ENCODE data around the gene FUT7.

DNA sequence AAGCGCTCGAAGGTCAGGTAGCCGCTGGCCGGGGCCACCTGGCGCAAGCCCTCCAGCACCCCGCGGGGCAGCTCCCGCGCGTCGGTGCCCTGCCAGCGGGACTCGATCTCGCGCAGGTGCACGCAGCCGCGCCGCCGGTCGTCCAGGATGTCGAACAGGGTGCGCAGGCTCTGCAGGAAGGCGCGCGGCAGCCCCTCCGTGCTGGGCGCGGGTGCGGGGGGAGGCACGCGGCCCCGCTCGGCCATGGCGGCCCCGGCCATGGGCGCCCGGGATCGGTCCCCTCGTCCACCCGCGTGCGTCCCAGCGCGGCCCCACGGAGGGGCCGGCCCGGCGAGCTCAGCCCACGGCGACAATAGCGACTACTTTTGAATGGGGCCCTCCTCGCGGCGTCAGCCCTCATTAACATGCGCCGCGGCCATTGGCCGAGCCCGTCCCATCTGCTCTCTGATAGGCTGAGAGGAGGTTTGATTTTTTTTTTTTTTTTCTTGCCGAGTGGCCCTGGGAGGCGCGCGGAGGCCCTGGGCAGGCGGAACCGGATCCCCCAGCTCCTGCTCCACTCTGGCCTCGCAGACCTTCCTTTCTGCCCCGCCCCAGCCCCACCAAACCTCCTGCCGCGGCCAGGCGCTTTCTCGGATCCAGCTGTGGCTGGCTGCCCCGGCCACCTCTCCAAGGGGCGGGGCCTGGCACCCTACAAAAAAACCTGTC, 38.5 kb upstream of the FUT7 start, which contains the start of gene SAPCD2:
- TF ChIP-seq POLR2A (IDR thresholded peaks at IDR 0.05; ENCODE audit: borderline replicate concordance, extremely low read depth, insufficient read depth, insufficient read length) (peak; percentile 64), EZH2 (IDR thresholded peaks at IDR 0.05) (no peak), JUND (IDR thresholded peaks at IDR 0.05) (no peak), RAD21 (IDR thresholded peaks at IDR 0.05; ENCODE audit: low read depth) (no peak), SP1 (IDR thresholded peaks at IDR 0.05; ENCODE audit: low read depth) (no peak), POLR2AphosphoS5 (IDR thresholded peaks at IDR 0.05; ENCODE audit: low read depth, low read length) (peak; percentile 90), YY1 (IDR thresholded peaks at IDR 0.05; ENCODE audit: extremely low read depth, insufficient replicate concordance, low read depth, low read length) (no peak), TCF7L2 (IDR thresholded peaks at IDR 0.05; ENCODE audit: borderline replicate concordance, extremely low read depth, insufficient read depth, insufficient read length) (peak; percentile 44), EZH2phosphoT487 (IDR thresholded peaks at IDR 0.05; ENCODE audit: borderline replicate concordance) (no peak), SIN3A (IDR thresholded peaks at IDR 0.05; ENCODE audit: low read depth) (no peak), ZNF274 (IDR thresholded peaks at IDR 0.05; ENCODE audit: low read depth, low read length) (no peak)
- TF ChIP-seq, protein P1, sequence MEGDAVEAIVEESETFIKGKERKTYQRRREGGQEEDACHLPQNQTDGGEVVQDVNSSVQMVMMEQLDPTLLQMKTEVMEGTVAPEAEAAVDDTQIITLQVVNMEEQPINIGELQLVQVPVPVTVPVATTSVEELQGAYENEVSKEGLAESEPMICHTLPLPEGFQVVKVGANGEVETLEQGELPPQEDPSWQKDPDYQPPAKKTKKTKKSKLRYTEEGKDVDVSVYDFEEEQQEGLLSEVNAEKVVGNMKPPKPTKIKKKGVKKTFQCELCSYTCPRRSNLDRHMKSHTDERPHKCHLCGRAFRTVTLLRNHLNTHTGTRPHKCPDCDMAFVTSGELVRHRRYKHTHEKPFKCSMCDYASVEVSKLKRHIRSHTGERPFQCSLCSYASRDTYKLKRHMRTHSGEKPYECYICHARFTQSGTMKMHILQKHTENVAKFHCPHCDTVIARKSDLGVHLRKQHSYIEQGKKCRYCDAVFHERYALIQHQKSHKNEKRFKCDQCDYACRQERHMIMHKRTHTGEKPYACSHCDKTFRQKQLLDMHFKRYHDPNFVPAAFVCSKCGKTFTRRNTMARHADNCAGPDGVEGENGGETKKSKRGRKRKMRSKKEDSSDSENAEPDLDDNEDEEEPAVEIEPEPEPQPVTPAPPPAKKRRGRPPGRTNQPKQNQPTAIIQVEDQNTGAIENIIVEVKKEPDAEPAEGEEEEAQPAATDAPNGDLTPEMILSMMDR (IDR thresholded peaks at IDR 0.05 in 2 of 3, conservative IDR thresholded peaks at IDR 0.05 in 1 of 3; ENCODE audit: borderline replicate concordance in 1 of 3, insufficient read depth in 1 of 3, low read depth in 2 of 3, low read length in 2 of 3): no peak
- TF ChIP-seq, protein P2, sequence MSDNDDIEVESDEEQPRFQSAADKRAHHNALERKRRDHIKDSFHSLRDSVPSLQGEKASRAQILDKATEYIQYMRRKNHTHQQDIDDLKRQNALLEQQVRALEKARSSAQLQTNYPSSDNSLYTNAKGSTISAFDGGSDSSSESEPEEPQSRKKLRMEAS (IDR thresholded peaks at IDR 0.05): no peak
- TF ChIP-seq, protein P3, sequence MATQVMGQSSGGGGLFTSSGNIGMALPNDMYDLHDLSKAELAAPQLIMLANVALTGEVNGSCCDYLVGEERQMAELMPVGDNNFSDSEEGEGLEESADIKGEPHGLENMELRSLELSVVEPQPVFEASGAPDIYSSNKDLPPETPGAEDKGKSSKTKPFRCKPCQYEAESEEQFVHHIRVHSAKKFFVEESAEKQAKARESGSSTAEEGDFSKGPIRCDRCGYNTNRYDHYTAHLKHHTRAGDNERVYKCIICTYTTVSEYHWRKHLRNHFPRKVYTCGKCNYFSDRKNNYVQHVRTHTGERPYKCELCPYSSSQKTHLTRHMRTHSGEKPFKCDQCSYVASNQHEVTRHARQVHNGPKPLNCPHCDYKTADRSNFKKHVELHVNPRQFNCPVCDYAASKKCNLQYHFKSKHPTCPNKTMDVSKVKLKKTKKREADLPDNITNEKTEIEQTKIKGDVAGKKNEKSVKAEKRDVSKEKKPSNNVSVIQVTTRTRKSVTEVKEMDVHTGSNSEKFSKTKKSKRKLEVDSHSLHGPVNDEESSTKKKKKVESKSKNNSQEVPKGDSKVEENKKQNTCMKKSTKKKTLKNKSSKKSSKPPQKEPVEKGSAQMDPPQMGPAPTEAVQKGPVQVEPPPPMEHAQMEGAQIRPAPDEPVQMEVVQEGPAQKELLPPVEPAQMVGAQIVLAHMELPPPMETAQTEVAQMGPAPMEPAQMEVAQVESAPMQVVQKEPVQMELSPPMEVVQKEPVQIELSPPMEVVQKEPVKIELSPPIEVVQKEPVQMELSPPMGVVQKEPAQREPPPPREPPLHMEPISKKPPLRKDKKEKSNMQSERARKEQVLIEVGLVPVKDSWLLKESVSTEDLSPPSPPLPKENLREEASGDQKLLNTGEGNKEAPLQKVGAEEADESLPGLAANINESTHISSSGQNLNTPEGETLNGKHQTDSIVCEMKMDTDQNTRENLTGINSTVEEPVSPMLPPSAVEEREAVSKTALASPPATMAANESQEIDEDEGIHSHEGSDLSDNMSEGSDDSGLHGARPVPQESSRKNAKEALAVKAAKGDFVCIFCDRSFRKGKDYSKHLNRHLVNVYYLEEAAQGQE (IDR thresholded peaks at IDR 0.05; ENCODE audit: low read depth): no peak
